ENCODE results near the gene CCDC68. TPM values are rescaled to one million over a fixed set of nuclear protein-coding genes. Genes with fewer than 3 reads are reported as not detected.

The CCDC68 gene
- total RNA-seq, 2 donors from 2014 or later: 10.1 to 18.4 TPM

GRCh38 chr18:54873884-54874255 lies 85.4 kb downstream of the CCDC68 start:
- H3K4me1 ChIP-seq (ENCODE audit: control insufficient read depth in 1 of 2, low read depth in 2 of 2): no peaks in the 10 kb centered on the region
- no peaks in the 10 kb centered on the region for H3K36me3 ChIP-seq
- no peaks in the 10 kb centered on the region for H3K27me3 ChIP-seq (replicated peaks; ENCODE audit: insufficient read depth)
- no peak for ATAC-seq (ENCODE audit: insufficient number of reproducible peaks, low FRiP score, low read depth)
- no peak overlapping the region for H3K4me3 ChIP-seq
- no peaks in the 10 kb centered on the region for H3K9me3 ChIP-seq
- TF ChIP-seq, protein P1, sequence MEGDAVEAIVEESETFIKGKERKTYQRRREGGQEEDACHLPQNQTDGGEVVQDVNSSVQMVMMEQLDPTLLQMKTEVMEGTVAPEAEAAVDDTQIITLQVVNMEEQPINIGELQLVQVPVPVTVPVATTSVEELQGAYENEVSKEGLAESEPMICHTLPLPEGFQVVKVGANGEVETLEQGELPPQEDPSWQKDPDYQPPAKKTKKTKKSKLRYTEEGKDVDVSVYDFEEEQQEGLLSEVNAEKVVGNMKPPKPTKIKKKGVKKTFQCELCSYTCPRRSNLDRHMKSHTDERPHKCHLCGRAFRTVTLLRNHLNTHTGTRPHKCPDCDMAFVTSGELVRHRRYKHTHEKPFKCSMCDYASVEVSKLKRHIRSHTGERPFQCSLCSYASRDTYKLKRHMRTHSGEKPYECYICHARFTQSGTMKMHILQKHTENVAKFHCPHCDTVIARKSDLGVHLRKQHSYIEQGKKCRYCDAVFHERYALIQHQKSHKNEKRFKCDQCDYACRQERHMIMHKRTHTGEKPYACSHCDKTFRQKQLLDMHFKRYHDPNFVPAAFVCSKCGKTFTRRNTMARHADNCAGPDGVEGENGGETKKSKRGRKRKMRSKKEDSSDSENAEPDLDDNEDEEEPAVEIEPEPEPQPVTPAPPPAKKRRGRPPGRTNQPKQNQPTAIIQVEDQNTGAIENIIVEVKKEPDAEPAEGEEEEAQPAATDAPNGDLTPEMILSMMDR (IDR thresholded peaks at IDR 0.05): no peak
- DNase-seq (ENCODE audit: low spot score): no peak
- H3K27ac ChIP-seq: no peak overlapping the region

DNA sequence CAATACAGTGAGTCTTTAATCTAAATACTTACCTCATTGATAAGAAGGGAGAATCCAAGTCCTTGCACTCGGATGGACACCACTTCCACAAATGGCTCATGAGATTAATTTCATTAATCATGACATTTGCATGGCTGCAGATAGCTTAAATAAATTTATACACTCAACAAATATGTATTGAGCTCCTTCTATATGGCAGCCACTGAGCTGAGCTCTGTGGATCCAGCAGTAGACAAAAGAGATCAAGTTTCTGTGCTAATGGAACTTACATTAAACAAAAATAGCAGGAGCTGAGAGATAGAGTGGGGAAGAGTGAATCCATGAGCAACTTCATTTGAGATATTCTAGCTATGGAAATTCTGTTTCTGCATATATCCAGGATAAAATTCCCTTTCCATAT lies 86.6 kb downstream of the CCDC68 start:
- Histone ChIP-seq H3K4me3 (no peak overlapping the region), H3K9me3 (no peaks in the 10 kb centered on the region), H3K36me3 (no peaks in the 10 kb centered on the region), H3K4me1 (ENCODE audit: control insufficient read depth in 1 of 2, low read depth in 2 of 2) (no peaks in the 10 kb centered on the region), H3K27me3 (replicated peaks; ENCODE audit: insufficient read depth) (no peaks in the 10 kb centered on the region), H3K27ac (no peak overlapping the region)
- no peak for DNase-seq (ENCODE audit: low spot score)
- TF ChIP-seq, protein P1 (IDR thresholded peaks at IDR 0.05): no peak
- no peak for ATAC-seq (ENCODE audit: insufficient number of reproducible peaks, low FRiP score, low read depth)

- Histone ChIP-seq H3K27ac (no peak overlapping the region), H3K9me3 (no peaks in the 10 kb centered on the region), H3K36me3 (no peaks in the 10 kb centered on the region), H3K27me3 (replicated peaks; ENCODE audit: insufficient read depth) (no peaks in the 10 kb centered on the region), H3K4me1 (ENCODE audit: control insufficient read depth in 1 of 2, low read depth in 2 of 2) (no peaks in the 10 kb centered on the region), H3K4me3 (no peak overlapping the region)
- TF ChIP-seq, protein P1 (IDR thresholded peaks at IDR 0.05): no peak
- DNase-seq (ENCODE audit: low spot score) (no peak), ATAC-seq (ENCODE audit: insufficient number of reproducible peaks, low FRiP score, low read depth) (no peak)
Observed at GRCh38 chr18:54871231-54871630, 88.0 kb downstream of the CCDC68 start.

- TF ChIP-seq, protein P1 (IDR thresholded peaks at IDR 0.05): no peak
- Histone ChIP-seq H3K9me3 (no peaks in the 10 kb centered on the region), H3K4me1 (ENCODE audit: control insufficient read depth in 1 of 2, low read depth in 2 of 2) (no peaks in the 10 kb centered on the region), H3K4me3 (no peak overlapping the region), H3K36me3 (no peaks in the 10 kb centered on the region), H3K27ac (no peak overlapping the region), H3K27me3 (replicated peaks; ENCODE audit: insufficient read depth) (no peaks in the 10 kb centered on the region)
- no peak for ATAC-seq (ENCODE audit: insufficient number of reproducible peaks, low FRiP score, low read depth)
- no peak for DNase-seq (ENCODE audit: low spot score)
Observed at GRCh38 chr18:54867131-54867530, 92.1 kb downstream of the CCDC68 start.

DNA sequence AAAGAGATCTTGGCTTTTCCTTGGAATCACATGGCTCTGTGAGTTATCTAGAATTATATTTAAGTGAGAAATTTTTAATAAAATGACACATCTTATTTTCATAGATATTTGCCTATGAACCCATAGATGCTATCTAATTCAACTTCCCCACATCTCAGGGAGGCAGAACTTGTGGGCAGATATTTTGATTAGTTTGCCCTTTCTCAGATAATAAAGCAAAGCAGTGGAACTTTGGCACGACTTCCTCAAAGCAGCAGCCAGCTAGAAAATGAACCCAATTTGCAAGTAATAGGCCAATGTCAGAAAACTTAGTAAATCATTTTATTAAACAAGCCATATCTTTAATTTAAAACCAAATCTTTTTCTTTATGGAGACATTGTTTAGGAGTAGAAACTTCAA lies 98.3 kb downstream of the CCDC68 start:
- no peak for ATAC-seq (ENCODE audit: insufficient number of reproducible peaks, low FRiP score, low read depth)
- Histone ChIP-seq H3K36me3 (no peaks in the 10 kb centered on the region), H3K4me1 (ENCODE audit: control insufficient read depth in 1 of 2, low read depth in 2 of 2) (no peaks in the 10 kb centered on the region), H3K27ac (no peak overlapping the region), H3K9me3 (no peaks in the 10 kb centered on the region), H3K4me3 (no peak overlapping the region), H3K27me3 (replicated peaks; ENCODE audit: insufficient read depth) (no peaks in the 10 kb centered on the region)
- no peak for DNase-seq (ENCODE audit: low spot score)
- TF ChIP-seq, protein P1 (IDR thresholded peaks at IDR 0.05): no peak

Measured in thoracic aorta (tissue), 2 donors.